K562 (cell line): ENCODE data around the gene AFF3. TPM values are rescaled to one million over a fixed set of nuclear protein-coding genes. Genes with fewer than 3 reads are reported as not detected.

Experiments
- HDAC2 ChIP-seq: fragments of 450-650 bp; IDR thresholded peaks from 2 replicates; pipeline ENCODE4 v1.6.1; 2016; ENCODE audit warnings: mild to moderate bottlenecking
- HNRNPL ChIP-seq: fragments of 200-400 bp; formaldehyde crosslinking; IDR thresholded peaks from 2 replicates; pipeline ENCODE4 v1.6.1; 2017; ENCODE audit warnings: low read depth, mild to moderate bottlenecking, low read length
- MEF2D ChIP-seq: conservative IDR thresholded peaks from 2 replicates; pipeline ENCODE4 v1.6.1; 2016; ENCODE audit warnings: low read depth, missing genetic modification characterization, missing compliant biosample characterization
- NR1H2 ChIP-seq: sonication (generic); formaldehyde crosslinking; IDR thresholded peaks from 2 replicates; pipeline ENCODE4 v1.4.0; 2020; ENCODE audit warnings: mild to moderate bottlenecking, missing genetic modification reagents
- PYGO2 ChIP-seq: fragments of 450-650 bp; IDR thresholded peaks from 2 replicates; pipeline ENCODE4 v1.6.1; 2016; ENCODE audit warnings: mild to moderate bottlenecking, missing genetic modification characterization, moderate library complexity, missing compliant biosample characterization
- RFX7 ChIP-seq: fragments of 250-450 bp; sonication (Bioruptor Pico); IDR thresholded peaks from 2 replicates; pipeline ENCODE4 v1.5.1; 2021; ENCODE audit warnings: mild to moderate bottlenecking
- SIX5 ChIP-seq, 2 experiments: IDR thresholded peaks; 2 replicates each; pipeline ENCODE4 v1.6.1; 2011; ENCODE audit warnings: low read length in 2 of 2, borderline replicate concordance in 1 of 2, low read depth in 1 of 2, mild to moderate bottlenecking in 1 of 2, moderate library complexity in 1 of 2; ENCODE audit not compliant: insufficient read depth in 1 of 2
- polyA plus RNA-seq, 8 experiments: library from polyadenylated mRNA; depleted of rRNA in 4 of 8; stranded (reverse) in 5 of 8; unstranded in 3 of 8; fragments of >200 nt; fragmentation: Nextera tagmentation in 2 of 8; fragmentation: Illumina TruSeq in 1 of 8; extraction: Ambion mirVana in 2 of 8; extraction: Trizol in 1 of 8; gene quantifications; 2 replicates each; pipeline versions ENCODE4 v1.2.1 to v1.2.3, GENCODE V29; 2011 to 2014; ENCODE audit warnings: inconsistent platforms in 1 of 8, missing spikeins in 1 of 8
- total RNA-seq, 7 experiments: library from RNA; depleted of rRNA in 6 of 7; stranded (reverse); fragments of >200 nt in 6 of 7; fragmentation: Illumina TruSeq in 2 of 7; extraction: Trizol in 2 of 7; gene quantifications; 2 replicates each; pipeline versions ENCODE4 v1.2.1 to v1.2.3, GENCODE V29; 2011 to 2021; ENCODE audit warnings: low replicate concordance in 1 of 7
- TF ChIP-seq, protein P1 (sequence below), 2 experiments: fragments of 450-650 bp in 1 of 2; IDR thresholded peaks; 2 replicates each; pipeline ENCODE4 v1.6.1; 2011 to 2017; ENCODE audit warnings: low read depth in 2 of 2, antibody characterized with exemption in 1 of 2, borderline replicate concordance in 1 of 2, low read length in 1 of 2, mild to moderate bottlenecking in 1 of 2, mixed read lengths in 1 of 2; ENCODE audit not compliant: control insufficient read depth in 1 of 2
- TF ChIP-seq, protein P2 (sequence below), 2 experiments: fragments of 450-650 bp in 1 of 2; sonication (generic) in 1 of 2; formaldehyde crosslinking in 1 of 2; IDR thresholded peaks in 1 of 2; conservative IDR thresholded peaks in 1 of 2; 2 replicates each; pipeline versions ENCODE4 v1.6.1 to v1.8.1; 2016 to 2023; ENCODE audit warnings: mild to moderate bottlenecking in 2 of 2, moderate library complexity in 2 of 2, inconsistent platforms in 1 of 2, missing genetic modification reagents in 1 of 2
- TF ChIP-seq, protein P3 (sequence below): fragments of 450-650 bp; IDR thresholded peaks from 2 replicates; pipeline ENCODE4 v1.6.1; 2016; ENCODE audit warnings: low read depth
- TF ChIP-seq, protein P4 (sequence below): fragments of 450-650 bp; formaldehyde crosslinking; IDR thresholded peaks from 2 replicates; pipeline ENCODE4 v1.4.0; 2022; ENCODE audit warnings: missing genetic modification characterization

AFF3 gene
- total and polyA plus RNA-seq, 9 of the 15 experiments (the other 6 are each of a cell fraction or from before 2014, with no cell fraction given), result 0.02 to 0.11 TPM; not detected in 7

DNA sequence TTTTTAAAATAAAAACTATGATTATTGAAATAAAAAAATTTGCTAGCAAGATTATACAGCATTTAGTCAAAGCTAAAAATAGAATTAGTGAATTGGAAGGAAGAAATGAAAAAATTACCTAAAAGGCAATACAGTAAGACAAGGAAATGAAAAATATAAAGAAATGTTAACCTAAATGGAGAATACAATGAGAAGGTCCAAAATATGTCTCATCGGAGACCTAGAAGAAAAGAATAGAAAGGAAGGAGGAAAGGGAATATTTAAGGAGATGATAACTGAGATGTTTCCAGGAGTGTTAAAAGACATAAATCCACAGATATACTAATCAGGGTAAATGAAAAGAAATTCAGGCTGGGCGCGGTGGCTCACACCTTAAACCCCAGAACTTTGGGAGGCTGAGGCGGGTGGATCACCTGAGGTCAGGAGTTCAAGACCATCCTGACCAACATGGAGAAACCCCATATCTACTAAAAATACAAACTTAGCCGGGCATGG is 78.9 kb downstream of the AFF3 start (continued):
- TF ChIP-seq, protein P1, sequence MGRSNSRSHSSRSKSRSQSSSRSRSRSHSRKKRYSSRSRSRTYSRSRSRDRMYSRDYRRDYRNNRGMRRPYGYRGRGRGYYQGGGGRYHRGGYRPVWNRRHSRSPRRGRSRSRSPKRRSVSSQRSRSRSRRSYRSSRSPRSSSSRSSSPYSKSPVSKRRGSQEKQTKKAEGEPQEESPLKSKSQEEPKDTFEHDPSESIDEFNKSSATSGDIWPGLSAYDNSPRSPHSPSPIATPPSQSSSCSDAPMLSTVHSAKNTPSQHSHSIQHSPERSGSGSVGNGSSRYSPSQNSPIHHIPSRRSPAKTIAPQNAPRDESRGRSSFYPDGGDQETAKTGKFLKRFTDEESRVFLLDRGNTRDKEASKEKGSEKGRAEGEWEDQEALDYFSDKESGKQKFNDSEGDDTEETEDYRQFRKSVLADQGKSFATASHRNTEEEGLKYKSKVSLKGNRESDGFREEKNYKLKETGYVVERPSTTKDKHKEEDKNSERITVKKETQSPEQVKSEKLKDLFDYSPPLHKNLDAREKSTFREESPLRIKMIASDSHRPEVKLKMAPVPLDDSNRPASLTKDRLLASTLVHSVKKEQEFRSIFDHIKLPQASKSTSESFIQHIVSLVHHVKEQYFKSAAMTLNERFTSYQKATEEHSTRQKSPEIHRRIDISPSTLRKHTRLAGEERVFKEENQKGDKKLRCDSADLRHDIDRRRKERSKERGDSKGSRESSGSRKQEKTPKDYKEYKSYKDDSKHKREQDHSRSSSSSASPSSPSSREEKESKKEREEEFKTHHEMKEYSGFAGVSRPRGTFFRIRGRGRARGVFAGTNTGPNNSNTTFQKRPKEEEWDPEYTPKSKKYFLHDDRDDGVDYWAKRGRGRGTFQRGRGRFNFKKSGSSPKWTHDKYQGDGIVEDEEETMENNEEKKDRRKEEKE (IDR thresholded peaks at IDR 0.05; ENCODE audit: borderline replicate concordance in 1 of 2, control insufficient read depth in 1 of 2, low read depth in 2 of 2, low read length in 1 of 2), result no peak
- TF ChIP-seq HDAC2 (no peak), MEF2D (tag) (no peak), HNRNPL (no peak), RFX7 (CRISPR knock-in tag) (no peak), PYGO2 (tag) (no peak), SIX5 (IDR thresholded peaks at IDR 0.05; ENCODE audit: borderline replicate concordance in 1 of 2, insufficient read depth in 1 of 2, low read depth in 1 of 2, low read length in 2 of 2) (no peak), NR1H2 (CRISPR knock-in tag) (no peak)
- TF ChIP-seq, protein P2, sequence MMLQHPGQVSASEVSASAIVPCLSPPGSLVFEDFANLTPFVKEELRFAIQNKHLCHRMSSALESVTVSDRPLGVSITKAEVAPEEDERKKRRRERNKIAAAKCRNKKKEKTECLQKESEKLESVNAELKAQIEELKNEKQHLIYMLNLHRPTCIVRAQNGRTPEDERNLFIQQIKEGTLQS (IDR thresholded peaks at IDR 0.05), result no peak
- TF ChIP-seq, protein P2 (CRISPR knock-in tag; conservative IDR thresholded peaks at IDR 0.05), result no peak
- TF ChIP-seq, protein P3, sequence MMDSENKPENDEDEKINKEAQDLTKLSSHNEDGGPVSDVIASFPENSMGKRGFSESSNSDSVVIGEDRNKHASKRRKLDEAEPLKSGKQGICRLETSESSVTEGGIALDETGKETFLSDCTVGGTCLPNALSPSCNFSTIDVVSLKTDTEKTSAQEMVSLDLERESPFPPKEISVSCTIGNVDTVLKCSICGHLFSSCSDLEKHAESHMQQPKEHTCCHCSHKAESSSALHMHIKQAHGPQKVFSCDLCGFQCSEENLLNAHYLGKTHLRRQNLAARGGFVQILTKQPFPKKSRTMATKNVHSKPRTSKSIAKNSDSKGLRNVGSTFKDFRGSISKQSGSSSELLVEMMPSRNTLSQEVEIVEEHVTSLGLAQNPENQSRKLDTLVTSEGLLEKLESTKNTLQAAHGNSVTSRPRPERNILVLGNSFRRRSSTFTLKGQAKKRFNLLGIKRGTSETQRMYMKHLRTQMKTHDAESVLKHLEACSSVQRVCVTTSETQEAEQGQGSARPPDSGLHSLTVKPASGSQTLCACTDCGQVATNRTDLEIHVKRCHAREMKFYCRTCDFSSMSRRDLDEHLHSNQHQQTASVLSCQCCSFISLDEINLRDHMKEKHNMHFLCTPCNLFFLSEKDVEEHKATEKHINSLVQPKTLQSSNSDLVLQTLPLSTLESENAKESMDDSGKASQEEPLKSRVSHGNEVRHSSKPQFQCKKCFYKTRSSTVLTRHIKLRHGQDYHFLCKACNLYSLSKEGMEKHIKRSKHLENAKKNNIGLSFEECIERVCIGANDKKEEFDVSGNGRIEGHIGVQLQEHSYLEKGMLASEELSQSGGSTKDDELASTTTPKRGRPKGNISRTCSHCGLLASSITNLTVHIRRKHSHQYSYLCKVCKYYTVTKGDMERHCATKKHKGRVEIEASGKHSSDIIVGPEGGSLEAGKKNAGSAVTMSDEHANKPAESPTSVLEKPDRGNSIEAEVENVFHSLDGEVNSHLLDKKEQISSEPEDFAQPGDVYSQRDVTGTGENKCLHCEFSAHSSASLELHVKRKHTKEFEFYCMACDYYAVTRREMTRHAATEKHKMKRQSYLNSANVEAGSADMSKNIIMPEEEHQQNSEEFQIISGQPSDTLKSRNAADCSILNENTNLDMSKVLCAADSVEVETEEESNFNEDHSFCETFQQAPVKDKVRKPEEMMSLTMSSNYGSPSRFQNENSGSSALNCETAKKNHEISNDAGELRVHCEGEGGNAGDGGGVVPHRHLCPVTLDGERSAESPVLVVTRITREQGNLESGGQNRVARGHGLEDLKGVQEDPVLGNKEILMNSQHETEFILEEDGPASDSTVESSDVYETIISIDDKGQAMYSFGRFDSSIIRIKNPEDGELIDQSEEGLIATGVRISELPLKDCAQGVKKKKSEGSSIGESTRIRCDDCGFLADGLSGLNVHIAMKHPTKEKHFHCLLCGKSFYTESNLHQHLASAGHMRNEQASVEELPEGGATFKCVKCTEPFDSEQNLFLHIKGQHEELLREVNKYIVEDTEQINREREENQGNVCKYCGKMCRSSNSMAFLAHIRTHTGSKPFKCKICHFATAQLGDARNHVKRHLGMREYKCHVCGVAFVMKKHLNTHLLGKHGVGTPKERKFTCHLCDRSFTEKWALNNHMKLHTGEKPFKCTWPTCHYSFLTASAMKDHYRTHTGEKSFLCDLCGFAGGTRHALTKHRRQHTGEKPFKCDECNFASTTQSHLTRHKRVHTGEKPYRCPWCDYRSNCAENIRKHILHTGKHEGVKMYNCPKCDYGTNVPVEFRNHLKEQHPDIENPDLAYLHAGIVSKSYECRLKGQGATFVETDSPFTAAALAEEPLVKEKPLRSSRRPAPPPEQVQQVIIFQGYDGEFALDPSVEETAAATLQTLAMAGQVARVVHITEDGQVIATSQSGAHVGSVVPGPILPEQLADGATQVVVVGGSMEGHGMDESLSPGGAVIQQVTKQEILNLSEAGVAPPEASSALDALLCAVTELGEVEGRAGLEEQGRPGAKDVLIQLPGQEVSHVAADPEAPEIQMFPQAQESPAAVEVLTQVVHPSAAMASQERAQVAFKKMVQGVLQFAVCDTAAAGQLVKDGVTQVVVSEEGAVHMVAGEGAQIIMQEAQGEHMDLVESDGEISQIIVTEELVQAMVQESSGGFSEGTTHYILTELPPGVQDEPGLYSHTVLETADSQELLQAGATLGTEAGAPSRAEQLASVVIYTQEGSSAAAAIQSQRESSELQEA, result no peak
- TF ChIP-seq, protein P4, sequence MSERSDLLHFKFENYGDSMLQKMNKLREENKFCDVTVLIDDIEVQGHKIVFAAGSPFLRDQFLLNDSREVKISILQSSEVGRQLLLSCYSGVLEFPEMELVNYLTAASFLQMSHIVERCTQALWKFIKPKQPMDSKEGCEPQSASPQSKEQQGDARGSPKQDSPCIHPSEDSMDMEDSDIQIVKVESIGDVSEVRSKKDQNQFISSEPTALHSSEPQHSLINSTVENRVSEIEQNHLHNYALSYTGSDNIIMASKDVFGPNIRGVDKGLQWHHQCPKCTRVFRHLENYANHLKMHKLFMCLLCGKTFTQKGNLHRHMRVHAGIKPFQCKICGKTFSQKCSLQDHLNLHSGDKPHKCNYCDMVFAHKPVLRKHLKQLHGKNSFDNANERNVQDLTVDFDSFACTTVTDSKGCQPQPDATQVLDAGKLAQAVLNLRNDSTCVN (CRISPR knock-in tag), result no peak
